Right lobe of liver (tissue), 4 donors: ENCODE data around the gene NFATC4.
"Not testable (repeated sequence)": the region's sequence is repeated elsewhere in the genome, so short reads cannot be mapped to it uniquely, and the experiment has no call there.

Source experiments
- POLR2A ChIP-seq: fragments of 450-650 bp; IDR thresholded peaks from one replicate; pipeline ENCODE4 v1.6.1; 2017; ENCODE audit warnings: antibody characterized with exemption, mild to moderate bottlenecking
- TF ChIP-seq, protein P1 (sequence below), 4 donors: fragments of 200-600 bp in 3 of 4; fragments of 450-650 bp in 1 of 4; IDR thresholded peaks; one replicate each; pipeline versions ENCODE4 v1.5.1 to v1.8.0; 2016 to 2022; ENCODE audit warnings: antibody characterized with exemption in 4 of 4, mild to moderate bottlenecking in 2 of 4
- donor health status: DM: no; HTN: no; CAD: no.
- donor health status: DM: no; HTN: no; CAD: no.
- donor health status: DM: no; HTN: yes; CAD: no.

DNA sequence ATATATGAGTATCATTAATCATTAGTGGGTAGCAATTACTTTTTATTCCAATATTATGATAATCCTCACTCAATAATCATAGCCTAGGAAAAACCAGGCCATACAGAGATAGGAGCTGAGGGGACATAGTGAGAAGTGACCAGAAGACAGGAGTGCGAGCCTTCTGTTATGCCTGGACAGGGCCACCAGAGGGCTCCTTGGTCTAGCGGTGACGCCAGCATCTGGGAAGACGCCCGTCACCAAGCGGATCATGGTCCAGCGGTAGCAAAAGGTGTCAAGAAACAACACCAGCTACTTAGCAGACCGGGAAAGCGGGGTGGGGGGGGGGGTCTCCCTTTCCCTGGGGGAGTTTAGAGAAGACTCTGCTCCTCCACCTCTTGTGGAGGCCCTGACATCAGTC, 40.1 kb upstream of the NFATC4 start:
- not testable (repeated sequence) for TF ChIP-seq POLR2A
- TF ChIP-seq, protein P1, sequence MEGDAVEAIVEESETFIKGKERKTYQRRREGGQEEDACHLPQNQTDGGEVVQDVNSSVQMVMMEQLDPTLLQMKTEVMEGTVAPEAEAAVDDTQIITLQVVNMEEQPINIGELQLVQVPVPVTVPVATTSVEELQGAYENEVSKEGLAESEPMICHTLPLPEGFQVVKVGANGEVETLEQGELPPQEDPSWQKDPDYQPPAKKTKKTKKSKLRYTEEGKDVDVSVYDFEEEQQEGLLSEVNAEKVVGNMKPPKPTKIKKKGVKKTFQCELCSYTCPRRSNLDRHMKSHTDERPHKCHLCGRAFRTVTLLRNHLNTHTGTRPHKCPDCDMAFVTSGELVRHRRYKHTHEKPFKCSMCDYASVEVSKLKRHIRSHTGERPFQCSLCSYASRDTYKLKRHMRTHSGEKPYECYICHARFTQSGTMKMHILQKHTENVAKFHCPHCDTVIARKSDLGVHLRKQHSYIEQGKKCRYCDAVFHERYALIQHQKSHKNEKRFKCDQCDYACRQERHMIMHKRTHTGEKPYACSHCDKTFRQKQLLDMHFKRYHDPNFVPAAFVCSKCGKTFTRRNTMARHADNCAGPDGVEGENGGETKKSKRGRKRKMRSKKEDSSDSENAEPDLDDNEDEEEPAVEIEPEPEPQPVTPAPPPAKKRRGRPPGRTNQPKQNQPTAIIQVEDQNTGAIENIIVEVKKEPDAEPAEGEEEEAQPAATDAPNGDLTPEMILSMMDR (IDR thresholded peaks at IDR 0.05), result peak; percentile 58 to 68 (median 59)
